NK-92 (cell line): ENCODE measurements around the gene CEP89.
"Not testable (repeated sequence)": the region's sequence is repeated elsewhere in the genome, so short reads cannot be mapped to it uniquely, and the experiment has no call there.

Source experiments
- DNase-seq: peaks from one replicate; lab custom pipeline; 2025; ENCODE audit not compliant: unreplicated experiment; lab: John Stamatoyannopoulos, UW

CEP89 gene

GRCh38 chr19:32971715-32972540 is at the start of gene CEP89, which contains the start of gene FAAP24:
TSS of gene CEP89 (minus strand) at chr19:32971958. CDS start at chr19:32971874, 84 bp downstream.
TSS of gene FAAP24 (plus strand) at chr19:32972242. CDS start at chr19:32973197, 955 bp downstream.
- DNase-seq = peak; percentile 86

GRCh38 chr19:33010891-33011290 is 39.1 kb upstream of the CEP89 start:
- DNase-seq = not testable (repeated sequence)

- DNase-seq = no peak
These were observed 37.0 kb upstream of the CEP89 start for GRCh38 chr19:33008738-33009137.

GRCh38 chr19:33005440-33005839 is 33.7 kb upstream of the CEP89 start:
- no peak for DNase-seq

GRCh38 chr19:33003424-33004024 is 31.8 kb upstream of the CEP89 start:
- not testable (repeated sequence) for DNase-seq

GRCh38 chr19:33002126-33002865 is 30.5 kb upstream of the CEP89 start:
- DNase-seq = not testable (repeated sequence)

GRCh38 chr19:33000910-33001309 is 29.2 kb upstream of the CEP89 start:
- no peak for DNase-seq

- no peak for DNase-seq
These were observed 28.8 kb upstream of the CEP89 start for GRCh38 chr19:33000510-33000909.

- DNase-seq = no peak
These were observed 27.0 kb upstream of the CEP89 start for GRCh38 chr19:32998722-32999121.

GRCh38 chr19:32997716-32998355 is 26.1 kb upstream of the CEP89 start:
- DNase-seq = no peak

GRCh38 chr19:32997061-32997464 is 25.3 kb upstream of the CEP89 start:
- DNase-seq = not testable (repeated sequence)

- not testable (repeated sequence) for DNase-seq
These were observed 24.2 kb upstream of the CEP89 start for GRCh38 chr19:32995966-32996365.

- DNase-seq = no peak
These were observed 17.0 kb upstream of the CEP89 start for GRCh38 chr19:32988724-32989123.

GRCh38 chr19:32988254-32988653 is 16.5 kb upstream of the CEP89 start:
- DNase-seq = not testable (repeated sequence)

GRCh38 chr19:32982488-32982887 is 10.7 kb upstream of the CEP89 start:
- DNase-seq = not testable (repeated sequence)

- not testable (repeated sequence) for DNase-seq
These were observed 8.0 kb upstream of the CEP89 start for GRCh38 chr19:32979807-32980206.

- DNase-seq = not testable (repeated sequence)
These were observed 6.1 kb upstream of the CEP89 start for GRCh38 chr19:32977813-32978212.

GRCh38 chr19:32977280-32977679 is 5.5 kb upstream of the CEP89 start:
- no peak for DNase-seq

- DNase-seq = no peak
These were observed 4.6 kb upstream of the CEP89 start for GRCh38 chr19:32976223-32976805.

- no peak for DNase-seq
These were observed 654 bp downstream of the CEP89 start for GRCh38 chr19:32971012-32971595.
